Liver (tissue), 3 donors: ENCODE results near the gene MIDN.

Source experiments
- CTCF ChIP-seq: fragments of 150-350 bp; IDR thresholded peaks from 2 replicates; pipeline ENCODE4 v1.5.1; 2017; ENCODE audit warnings: improper control_type of control experiment, low read depth, low read length; ENCODE audit not compliant: missing input control
- REST ChIP-seq: IDR thresholded peaks from 2 replicates; pipeline ENCODE4 v1.6.1; 2016; ENCODE audit warnings: antibody characterized with exemption, mild to moderate bottlenecking
- RXRA ChIP-seq, 2 donors: IDR thresholded peaks; 2 replicates each; pipeline ENCODE4 v1.6.1; 2017 to 2018; ENCODE audit warnings: antibody characterized with exemption in 2 of 2, mild to moderate bottlenecking in 1 of 2
- donor health status: healthy.
- donor health status: healthy.

GRCh38 chr19:1276628-1277022 is 28.2 kb downstream of the MIDN start:
- TF ChIP-seq CTCF = no peak
- no peak for TF ChIP-seq REST
- no peak for TF ChIP-seq RXRA (IDR thresholded peaks at IDR 0.05)
